Parathyroid adenoma (tissue), 2 donors: ENCODE measurements around the gene CRABP2.

Experiments
- H2AFZ ChIP-seq: fragments of 300-600 bp; sonication (generic); one replicate; pipeline ENCODE4 v1.7.0; 2017; ENCODE audit warnings: antibody characterized with exemption, mild to moderate bottlenecking
- H3K27ac ChIP-seq: fragments of 300-600 bp; sonication (generic); one replicate; pipeline ENCODE4 v1.7.0; 2017
- H3K27me3 ChIP-seq: fragments of 300-600 bp; sonication (generic); one replicate; pipeline ENCODE4 v1.7.0; 2017; ENCODE audit warnings: low read length; ENCODE audit not compliant: control insufficient read depth, insufficient read depth
- H3K36me3 ChIP-seq: fragments of 300-600 bp; sonication (generic); one replicate; pipeline ENCODE4 v1.7.0; 2017; ENCODE audit warnings: low read length; ENCODE audit not compliant: control insufficient read depth, insufficient read depth
- H3K4me1 ChIP-seq: fragments of 300-600 bp; sonication (generic); one replicate; pipeline ENCODE4 v1.7.0; 2017; ENCODE audit warnings: control low read depth
- H3K4me2 ChIP-seq: fragments of 300-600 bp; sonication (generic); one replicate; pipeline ENCODE4 v1.7.0; 2017; ENCODE audit warnings: low read length
- H3K4me3 ChIP-seq: fragments of 300-600 bp; sonication (generic); one replicate; pipeline ENCODE4 v1.7.0; 2017; ENCODE audit warnings: low read depth, low read length
- H3K79me2 ChIP-seq: fragments of 300-600 bp; sonication (generic); one replicate; pipeline ENCODE4 v1.7.0; 2017; ENCODE audit warnings: control low read depth
- H3K9ac ChIP-seq: fragments of 300-600 bp; sonication (generic); one replicate; pipeline ENCODE4 v1.7.0; 2017; ENCODE audit warnings: mild to moderate bottlenecking
- H3K9me3 ChIP-seq: fragments of 300-600 bp; sonication (generic); one replicate; pipeline ENCODE4 v1.7.0; 2017; ENCODE audit warnings: low read length; ENCODE audit not compliant: control insufficient read depth
- TF ChIP-seq, protein P1 (sequence below): fragments of 300-600 bp; sonication (generic); IDR thresholded peaks from one replicate; pipeline ENCODE4 v1.7.0; 2017; ENCODE audit warnings: antibody characterized with exemption, mild to moderate bottlenecking
- donor health status: primary hyperparathyroidism.

Gene CRABP2

DNA sequence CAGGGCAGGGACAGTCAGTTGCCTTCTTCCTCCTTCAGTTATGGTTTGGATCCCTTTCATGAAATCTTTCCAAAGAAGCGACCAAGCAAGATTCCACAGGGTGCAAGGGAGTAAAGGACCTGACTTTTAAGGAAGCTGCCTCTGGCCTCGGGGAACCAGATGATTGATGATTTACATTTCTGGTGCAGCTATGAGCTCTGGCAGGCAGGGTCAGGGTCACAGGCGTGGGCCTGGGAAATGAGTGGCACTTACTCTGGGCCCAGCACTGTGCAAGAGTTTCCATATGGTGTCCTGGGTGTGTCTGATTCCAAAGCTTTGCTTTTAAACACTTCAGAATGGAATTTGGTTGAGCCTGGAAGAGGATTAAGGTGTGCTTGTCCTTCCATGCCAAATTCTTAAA is 7.2 kb upstream of the CRABP2 start:
- H3K4me3 ChIP-seq: no peak overlapping the region
- H3K9ac ChIP-seq: no peak overlapping the region
- H3K4me1 ChIP-seq: no peaks in the 10 kb centered on the region
- no peaks in the 10 kb centered on the region for H3K27me3 ChIP-seq
- no peak overlapping the region for H3K27ac ChIP-seq
- no peak overlapping the region for H2AFZ ChIP-seq
- H3K79me2 ChIP-seq: no peaks in the 10 kb centered on the region
- TF ChIP-seq, protein P1, sequence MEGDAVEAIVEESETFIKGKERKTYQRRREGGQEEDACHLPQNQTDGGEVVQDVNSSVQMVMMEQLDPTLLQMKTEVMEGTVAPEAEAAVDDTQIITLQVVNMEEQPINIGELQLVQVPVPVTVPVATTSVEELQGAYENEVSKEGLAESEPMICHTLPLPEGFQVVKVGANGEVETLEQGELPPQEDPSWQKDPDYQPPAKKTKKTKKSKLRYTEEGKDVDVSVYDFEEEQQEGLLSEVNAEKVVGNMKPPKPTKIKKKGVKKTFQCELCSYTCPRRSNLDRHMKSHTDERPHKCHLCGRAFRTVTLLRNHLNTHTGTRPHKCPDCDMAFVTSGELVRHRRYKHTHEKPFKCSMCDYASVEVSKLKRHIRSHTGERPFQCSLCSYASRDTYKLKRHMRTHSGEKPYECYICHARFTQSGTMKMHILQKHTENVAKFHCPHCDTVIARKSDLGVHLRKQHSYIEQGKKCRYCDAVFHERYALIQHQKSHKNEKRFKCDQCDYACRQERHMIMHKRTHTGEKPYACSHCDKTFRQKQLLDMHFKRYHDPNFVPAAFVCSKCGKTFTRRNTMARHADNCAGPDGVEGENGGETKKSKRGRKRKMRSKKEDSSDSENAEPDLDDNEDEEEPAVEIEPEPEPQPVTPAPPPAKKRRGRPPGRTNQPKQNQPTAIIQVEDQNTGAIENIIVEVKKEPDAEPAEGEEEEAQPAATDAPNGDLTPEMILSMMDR: no peak
- H3K4me2 ChIP-seq: no peak overlapping the region
- H3K36me3 ChIP-seq: no peaks in the 10 kb centered on the region
- no peaks in the 10 kb centered on the region for H3K9me3 ChIP-seq

DNA sequence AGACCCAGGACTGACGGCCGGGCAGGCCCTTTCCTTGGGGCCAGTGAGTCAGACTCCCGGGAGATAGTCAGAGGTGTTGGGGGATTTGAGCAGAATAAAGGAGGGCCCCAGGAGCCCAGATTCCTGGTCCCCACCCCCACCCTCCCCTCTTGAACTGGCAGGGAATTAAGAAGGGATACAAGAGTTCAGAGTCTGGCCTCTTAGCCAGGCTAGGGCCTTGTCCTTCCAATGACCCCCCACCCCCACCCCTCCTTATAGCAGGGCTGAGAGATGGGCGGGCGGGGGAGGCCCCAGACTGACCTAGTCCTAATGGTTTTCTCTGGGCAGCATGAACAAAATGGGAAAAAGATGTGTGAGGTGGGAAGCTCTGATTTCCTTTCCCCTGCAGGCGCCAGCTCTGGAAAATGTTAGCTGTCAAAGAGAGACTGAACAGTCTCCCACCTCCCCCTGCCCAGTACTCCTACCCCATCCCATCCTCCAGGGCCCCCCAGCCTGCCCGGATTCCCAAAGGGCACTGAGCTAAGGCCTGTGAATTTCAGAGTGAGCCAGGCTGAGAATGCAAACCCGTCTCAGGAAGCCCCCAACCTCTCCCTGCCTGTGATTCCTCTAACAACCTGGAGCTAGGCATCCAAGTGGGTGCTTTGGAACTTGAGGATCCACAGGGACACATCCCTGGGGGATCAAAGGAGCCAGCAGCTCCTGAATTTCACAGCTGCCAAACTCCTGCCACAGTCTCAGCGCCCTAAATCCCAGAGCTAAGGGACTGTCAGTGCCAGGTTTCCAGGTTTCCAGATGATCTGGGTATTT is 5.8 kb upstream of the CRABP2 start:
- TF ChIP-seq, protein P1: no peak
- no peaks in the 10 kb centered on the region for H3K36me3 ChIP-seq
- H3K4me1 ChIP-seq: peaks cover 4% of the 10 kb centered on the region
- no peak overlapping the region for H3K9ac ChIP-seq
- H3K27ac ChIP-seq: no peak overlapping the region
- H2AFZ ChIP-seq: no peak overlapping the region
- no peak overlapping the region for H3K4me2 ChIP-seq
- no peak overlapping the region for H3K4me3 ChIP-seq
- H3K9me3 ChIP-seq: no peaks in the 10 kb centered on the region
- H3K27me3 ChIP-seq: no peaks in the 10 kb centered on the region
- no peaks in the 10 kb centered on the region for H3K79me2 ChIP-seq

DNA sequence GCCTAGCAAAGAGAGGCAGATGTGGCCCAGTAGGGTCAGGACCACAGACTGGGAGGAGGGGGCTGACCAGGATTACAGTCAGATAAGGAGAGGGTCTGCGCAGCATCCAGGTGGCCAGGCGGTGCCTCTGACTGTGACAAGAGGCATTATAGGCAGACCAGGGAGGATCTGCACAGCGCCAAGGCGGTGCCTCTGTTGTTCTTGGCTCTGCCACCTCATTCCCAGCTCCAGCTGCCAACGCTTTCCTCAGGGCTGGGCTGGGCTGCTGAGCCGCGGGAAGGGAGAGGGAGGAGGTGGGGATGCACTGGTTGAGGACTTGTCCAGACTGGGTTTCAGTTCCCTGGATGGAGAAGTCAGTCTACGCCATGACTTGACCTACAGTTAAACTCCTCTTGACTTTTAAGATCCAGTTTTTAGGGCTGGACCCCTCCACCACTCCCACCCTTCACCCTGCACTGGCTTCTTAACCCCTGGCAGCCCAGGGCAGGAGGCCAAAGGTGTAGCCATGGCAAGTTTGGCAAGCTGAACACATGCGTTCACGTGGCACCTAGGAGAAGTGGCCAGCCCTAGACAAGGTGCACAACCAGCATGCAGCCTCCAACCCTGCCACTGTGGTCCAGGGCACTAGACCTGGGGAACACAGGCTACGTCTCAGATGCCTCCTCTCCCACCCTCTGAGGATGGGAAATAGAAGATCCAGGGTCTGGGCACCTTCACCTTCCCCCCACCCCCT is 4.5 kb upstream of the CRABP2 start:
- H2AFZ ChIP-seq: no peak overlapping the region
- no peak overlapping the region for H3K27ac ChIP-seq
- H3K4me2 ChIP-seq: no peak overlapping the region
- H3K4me3 ChIP-seq: no peak overlapping the region
- H3K36me3 ChIP-seq: no peaks in the 10 kb centered on the region
- no peaks in the 10 kb centered on the region for H3K27me3 ChIP-seq
- H3K9ac ChIP-seq: no peak overlapping the region
- H3K9me3 ChIP-seq: no peaks in the 10 kb centered on the region
- no peaks in the 10 kb centered on the region for H3K79me2 ChIP-seq
- TF ChIP-seq, protein P1: no peak
- peaks cover 6% of the 10 kb centered on the region for H3K4me1 ChIP-seq

DNA sequence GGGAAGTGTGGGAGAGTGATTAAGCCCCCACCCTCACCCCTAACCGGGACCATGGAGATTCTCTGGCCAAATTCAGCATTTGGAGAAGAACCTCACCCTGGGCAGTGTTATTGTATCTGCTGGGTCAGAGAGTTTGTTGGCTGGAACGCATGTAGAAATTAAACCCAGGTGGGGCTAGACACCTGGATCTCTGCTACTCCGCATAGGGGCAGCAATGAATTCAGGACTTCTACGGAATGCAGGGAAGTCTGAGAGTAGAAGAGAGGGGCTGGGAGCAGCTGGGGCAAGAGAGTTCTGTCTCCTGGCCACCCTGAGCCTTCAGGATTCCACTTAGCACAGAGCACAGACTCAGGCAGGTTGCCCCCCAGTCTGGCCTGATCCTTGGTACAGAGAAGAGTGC is 3.6 kb upstream of the CRABP2 start:
- Histone ChIP-seq H2AFZ (no peak overlapping the region), H3K9ac (no peak overlapping the region), H3K36me3 (no peaks in the 10 kb centered on the region), H3K4me1 (peaks cover 6% of the 10 kb centered on the region), H3K27me3 (no peaks in the 10 kb centered on the region), H3K4me3 (no peak overlapping the region), H3K27ac (no peak overlapping the region), H3K79me2 (no peaks in the 10 kb centered on the region), H3K9me3 (no peaks in the 10 kb centered on the region), H3K4me2 (no peak overlapping the region)
- TF ChIP-seq, protein P1: no peak
